Nephron (organoid): ENCODE results near the gene AHRR.

Experiments
- H3K27ac Mint-ChIP-seq, 3 experiments: 2 replicates each; pipeline ENCODE4 v1.8.0; 2020; ENCODE audit warnings: mixed read lengths in 3 of 3, mild to moderate bottlenecking in 2 of 3, moderate library complexity in 1 of 3
- H3K27me3 Mint-ChIP-seq: 2 replicates; pipeline ENCODE4 v1.8.0; 2021; ENCODE audit warnings: low read depth, mild to moderate bottlenecking, moderate library complexity, mixed read lengths
- H3K36me3 Mint-ChIP-seq: 2 replicates; pipeline ENCODE4 v1.8.0; 2020; ENCODE audit warnings: low read depth, mixed read lengths
- H3K4me1 Mint-ChIP-seq: 2 replicates; pipeline ENCODE4 v1.8.0; 2020; ENCODE audit warnings: mixed read lengths
- H3K4me3 Mint-ChIP-seq, 3 experiments: 2 replicates each; pipeline ENCODE4 v1.8.0; 2020; ENCODE audit warnings: mild to moderate bottlenecking in 3 of 3, mixed read lengths in 3 of 3, moderate library complexity in 2 of 3
- H3K9me3 Mint-ChIP-seq: 2 replicates; pipeline ENCODE4 v1.8.0; 2020; ENCODE audit warnings: mixed read lengths
- TF ChIP-seq, protein P1 (sequence below), 3 experiments: fragments of 200-600 bp; sonication (generic); IDR thresholded peaks; one replicate each; pipeline ENCODE4 v1.5.0; 2021; ENCODE audit warnings: antibody characterized with exemption in 3 of 3; ENCODE audit not compliant: unreplicated experiment in 3 of 3

The AHRR gene

DNA sequence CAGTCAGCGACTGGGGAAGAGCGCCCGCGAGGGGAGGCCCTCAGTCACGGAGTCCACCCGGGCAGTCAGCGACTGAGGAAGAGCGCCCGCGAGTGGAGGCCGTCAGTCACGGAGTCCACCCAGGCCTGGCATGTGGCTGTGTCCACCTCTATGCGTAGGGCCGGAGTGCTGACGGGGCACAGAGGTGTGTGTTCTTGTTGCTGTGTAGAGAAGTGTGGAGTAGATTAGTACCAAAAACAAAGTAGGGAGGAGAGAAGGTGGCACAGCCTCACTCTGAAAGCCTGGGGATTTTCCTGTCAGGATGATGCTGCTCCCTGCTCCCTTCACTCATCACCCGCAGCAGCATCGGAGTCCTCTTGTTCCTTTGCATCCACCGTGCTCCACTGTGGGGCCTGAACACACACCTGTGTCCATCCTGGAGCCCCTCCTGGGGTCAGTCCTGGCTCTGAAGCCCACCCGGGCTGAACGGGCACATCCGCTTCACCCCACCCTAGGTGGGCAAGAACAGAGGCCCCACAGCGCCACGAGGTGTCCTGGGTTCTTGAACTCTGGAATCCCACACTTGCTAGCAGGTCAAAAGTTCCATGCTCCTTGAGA lies 37.9 kb downstream of the AHRR start:
- peaks cover 7% of the 10 kb centered on the region for H3K9me3 Mint-ChIP-seq
- H3K27ac Mint-ChIP-seq = no peak overlapping the region
- H3K27me3 Mint-ChIP-seq = peaks cover 5% of the 10 kb centered on the region
- TF ChIP-seq, protein P1, sequence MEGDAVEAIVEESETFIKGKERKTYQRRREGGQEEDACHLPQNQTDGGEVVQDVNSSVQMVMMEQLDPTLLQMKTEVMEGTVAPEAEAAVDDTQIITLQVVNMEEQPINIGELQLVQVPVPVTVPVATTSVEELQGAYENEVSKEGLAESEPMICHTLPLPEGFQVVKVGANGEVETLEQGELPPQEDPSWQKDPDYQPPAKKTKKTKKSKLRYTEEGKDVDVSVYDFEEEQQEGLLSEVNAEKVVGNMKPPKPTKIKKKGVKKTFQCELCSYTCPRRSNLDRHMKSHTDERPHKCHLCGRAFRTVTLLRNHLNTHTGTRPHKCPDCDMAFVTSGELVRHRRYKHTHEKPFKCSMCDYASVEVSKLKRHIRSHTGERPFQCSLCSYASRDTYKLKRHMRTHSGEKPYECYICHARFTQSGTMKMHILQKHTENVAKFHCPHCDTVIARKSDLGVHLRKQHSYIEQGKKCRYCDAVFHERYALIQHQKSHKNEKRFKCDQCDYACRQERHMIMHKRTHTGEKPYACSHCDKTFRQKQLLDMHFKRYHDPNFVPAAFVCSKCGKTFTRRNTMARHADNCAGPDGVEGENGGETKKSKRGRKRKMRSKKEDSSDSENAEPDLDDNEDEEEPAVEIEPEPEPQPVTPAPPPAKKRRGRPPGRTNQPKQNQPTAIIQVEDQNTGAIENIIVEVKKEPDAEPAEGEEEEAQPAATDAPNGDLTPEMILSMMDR (IDR thresholded peaks at IDR 0.05; ENCODE audit: unreplicated experiment in 3 of 3) = no peak
- no peak overlapping the region for H3K4me3 Mint-ChIP-seq
- H3K4me1 Mint-ChIP-seq = no peaks in the 10 kb centered on the region
- peaks cover 4% of the 10 kb centered on the region for H3K36me3 Mint-ChIP-seq

DNA sequence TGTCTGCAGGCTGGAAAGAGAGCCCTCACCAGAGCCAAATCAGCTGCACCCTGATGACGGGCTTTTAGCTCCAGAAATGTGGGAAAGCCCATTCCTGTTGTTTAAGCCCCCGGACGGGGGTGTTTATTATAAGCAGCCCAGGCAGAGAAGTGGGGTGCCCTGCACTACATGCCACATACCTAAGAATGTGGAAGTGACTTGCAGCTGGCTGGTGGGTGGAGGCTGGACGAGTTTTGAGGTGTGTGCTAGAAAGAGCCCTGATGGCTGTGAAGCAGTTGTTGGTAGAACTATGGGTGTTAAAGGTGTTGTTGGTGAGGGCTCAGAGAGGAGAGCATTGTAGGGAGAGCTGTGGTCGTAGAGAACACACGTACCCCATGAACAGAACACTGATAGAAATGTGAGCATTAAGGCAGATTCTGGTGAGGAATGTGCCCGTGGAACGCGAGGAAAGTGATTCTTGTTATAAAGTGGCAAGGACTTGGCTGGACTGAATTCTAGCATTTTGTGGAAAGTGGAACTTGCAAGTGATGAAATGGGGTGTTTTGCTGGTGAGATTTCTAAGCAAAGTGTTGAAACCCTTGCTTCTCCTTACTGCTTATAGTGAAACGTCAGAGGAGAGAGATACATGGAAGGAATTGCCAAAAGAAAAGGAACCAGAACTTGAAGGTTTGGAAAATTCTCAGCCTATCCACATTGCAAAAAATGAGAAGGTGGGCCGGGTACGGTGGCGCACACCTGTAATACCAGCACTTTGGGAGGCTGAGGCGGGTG lies 38.9 kb downstream of the AHRR start:
- TF ChIP-seq, protein P1 (IDR thresholded peaks at IDR 0.05; ENCODE audit: unreplicated experiment in 3 of 3) = no peak
- peaks cover 4% of the 10 kb centered on the region for H3K36me3 Mint-ChIP-seq
- peaks cover 5% of the 10 kb centered on the region for H3K27me3 Mint-ChIP-seq
- no peak overlapping the region for H3K27ac Mint-ChIP-seq
- peaks cover 15% of the 10 kb centered on the region for H3K9me3 Mint-ChIP-seq
- no peak overlapping the region for H3K4me3 Mint-ChIP-seq
- no peaks in the 10 kb centered on the region for H3K4me1 Mint-ChIP-seq

DNA sequence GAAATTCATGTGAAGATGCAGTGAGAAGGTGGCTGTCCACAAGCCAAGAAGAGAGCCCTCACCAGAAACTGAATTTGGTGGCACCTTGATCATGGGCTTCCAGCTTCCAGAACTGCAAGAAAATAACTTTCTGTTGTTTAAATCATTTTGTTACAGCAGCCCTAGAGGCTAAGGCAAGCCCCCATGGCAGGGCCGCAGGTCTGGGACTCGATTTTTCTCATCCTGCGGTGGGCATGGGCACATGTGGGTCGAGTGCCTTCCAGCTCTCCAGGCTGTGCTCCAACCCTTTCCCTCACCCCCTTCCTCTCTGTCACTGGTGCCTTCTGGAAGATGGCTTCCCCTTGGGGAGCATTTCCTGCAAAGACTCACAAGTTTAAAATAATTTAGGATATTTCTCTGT lies 40.7 kb downstream of the AHRR start:
- Mint-ChIP-seq H3K27me3 (peaks cover 5% of the 10 kb centered on the region), H3K27ac (no peak overlapping the region), H3K36me3 (no peaks in the 10 kb centered on the region), H3K9me3 (peaks cover 19% of the 10 kb centered on the region), H3K4me3 (no peak overlapping the region), H3K4me1 (no peaks in the 10 kb centered on the region)
- TF ChIP-seq, protein P1 (IDR thresholded peaks at IDR 0.05; ENCODE audit: unreplicated experiment in 3 of 3) = no peak

DNA sequence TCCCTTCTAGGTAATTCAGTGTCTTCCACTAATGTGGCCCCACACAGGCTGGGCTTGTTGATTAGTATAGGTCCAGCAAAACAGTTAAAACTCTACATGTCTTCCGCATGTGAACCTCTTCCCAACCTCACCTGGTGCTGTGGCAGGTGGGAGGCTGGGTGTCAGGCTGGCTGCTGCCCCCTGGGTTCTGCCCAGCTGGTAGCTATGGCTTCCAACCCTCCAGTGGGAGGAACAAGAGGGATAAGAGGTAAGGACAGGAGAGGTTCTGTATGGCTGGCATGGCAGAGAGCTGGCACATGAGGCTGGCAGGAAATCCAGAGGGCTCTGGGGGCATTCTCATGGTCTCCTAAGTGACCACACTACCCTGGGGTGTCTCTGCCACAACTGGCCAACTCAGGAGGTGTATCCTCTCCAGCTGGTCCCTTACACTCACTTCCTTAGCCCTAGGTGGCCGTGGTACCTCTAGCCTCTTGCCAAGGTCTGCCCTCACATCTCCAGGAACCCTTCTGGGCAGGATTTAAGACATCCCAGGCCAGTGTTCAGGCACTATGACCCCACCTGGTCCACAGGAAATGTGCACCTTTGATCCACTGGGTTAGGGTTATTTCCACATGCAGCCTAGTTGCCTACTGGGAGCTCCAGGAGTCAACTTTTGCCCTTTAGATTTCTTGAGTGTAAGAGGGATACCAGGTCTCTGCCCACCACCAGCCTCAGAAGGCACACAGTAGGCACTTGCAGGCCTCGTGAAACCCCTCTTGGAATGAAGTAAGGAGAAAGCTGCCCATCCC lies 41.7 kb downstream of the AHRR start:
- peaks cover 6% of the 10 kb centered on the region for H3K27me3 Mint-ChIP-seq

DNA sequence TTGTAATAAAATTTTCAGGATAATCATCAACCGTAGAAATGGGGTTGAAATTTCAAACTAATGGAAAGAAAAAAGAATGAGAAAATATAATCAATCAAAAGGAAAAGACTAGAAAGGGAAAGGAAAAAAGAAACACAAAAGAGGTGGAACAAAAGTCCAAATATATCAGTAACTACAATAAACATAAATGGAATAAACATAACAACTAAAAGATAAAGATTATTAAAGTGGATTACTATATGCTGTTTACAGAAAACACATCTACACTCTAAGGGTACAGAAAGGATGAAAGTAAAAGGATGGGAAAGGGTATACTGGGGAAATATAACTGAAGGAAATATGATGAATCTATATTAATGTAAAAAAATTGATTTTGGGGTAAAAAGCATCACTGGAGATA lies 43.0 kb downstream of the AHRR start:
- no peak overlapping the region for H3K27ac Mint-ChIP-seq
- peaks cover 19% of the 10 kb centered on the region for H3K9me3 Mint-ChIP-seq
- H3K4me3 Mint-ChIP-seq = no peak overlapping the region
- no peaks in the 10 kb centered on the region for H3K36me3 Mint-ChIP-seq
- peaks cover 13% of the 10 kb centered on the region for H3K4me1 Mint-ChIP-seq
- H3K27me3 Mint-ChIP-seq = peaks cover 17% of the 10 kb centered on the region
- TF ChIP-seq, protein P1 (IDR thresholded peaks at IDR 0.05; ENCODE audit: unreplicated experiment in 3 of 3) = no peak

More for the DNA sequence above, 41.7 kb downstream of the AHRR start:
- TF ChIP-seq, protein P1 (IDR thresholded peaks at IDR 0.05; ENCODE audit: unreplicated experiment in 3 of 3) = no peak
- Mint-ChIP-seq H3K4me1 (no peaks in the 10 kb centered on the region), H3K36me3 (no peaks in the 10 kb centered on the region), H3K27ac (no peak overlapping the region), H3K4me3 (no peak overlapping the region), H3K9me3 (peaks cover 19% of the 10 kb centered on the region)
